Measurements from ENCODE around the gene RHBDL2. TPM values are rescaled to one million over a fixed set of nuclear protein-coding genes. Genes with fewer than 3 reads are reported as not detected.
"Not testable (repeated sequence)": the region's sequence is repeated elsewhere in the genome, so short reads cannot be mapped to it uniquely, and the experiment has no call there.

The RHBDL2 gene
- total RNA-seq, 1 donor from 2014 or later: not detected

DNA sequence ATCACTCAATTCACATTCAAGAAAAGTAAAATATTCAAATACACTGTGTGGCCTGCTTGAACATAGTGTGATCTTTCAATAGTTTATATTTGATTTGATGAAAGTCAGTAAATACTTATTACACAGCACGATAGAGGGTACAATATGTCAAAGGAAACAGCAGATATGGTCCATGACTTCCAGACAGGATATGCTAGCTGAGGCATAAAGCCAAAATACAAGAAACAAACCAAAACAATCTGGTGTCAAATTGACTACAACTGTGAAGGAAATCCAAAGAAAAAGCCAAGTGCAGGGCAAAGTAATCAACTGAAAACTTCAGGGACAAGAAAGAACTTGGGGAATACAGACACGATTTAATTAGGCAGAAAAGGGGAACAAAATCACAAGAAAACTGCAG lies 101.3 kb downstream of the RHBDL2 start:
- intact Hi-C loops (cut with DNase I): no loop called here
- H3K4me3 ChIP-seq: no peak overlapping the region
- H3K36me3 ChIP-seq: peaks cover 31 to 58% of the 10 kb centered on the region in 2 donors
- H3K4me1 ChIP-seq: no peaks in the 10 kb centered on the region
- TF ChIP-seq CTCF (IDR thresholded peaks at IDR 0.05): no peak
- H3K27me3 ChIP-seq: no peaks in the 10 kb centered on the region
- no peaks in the 10 kb centered on the region for H3K9me3 ChIP-seq
- H3K27ac ChIP-seq: no peak overlapping the region
- no peak for DNase-seq (ENCODE audit: low spot score in 2 of 2)

GRCh38 chr1:38839363-38839762 lies 102.3 kb downstream of the RHBDL2 start:
- H3K27ac ChIP-seq: no peak overlapping the region
- intact Hi-C loops (cut with DNase I): no loop called here
- H3K9me3 ChIP-seq: no peaks in the 10 kb centered on the region
- no peak overlapping the region for H3K4me3 ChIP-seq
- H3K4me1 ChIP-seq: no peaks in the 10 kb centered on the region
- no peak for DNase-seq (ENCODE audit: low spot score in 2 of 2)
- H3K36me3 ChIP-seq: peaks cover 28 to 50% of the 10 kb centered on the region in 2 donors
- H3K27me3 ChIP-seq: no peaks in the 10 kb centered on the region
- TF ChIP-seq CTCF (IDR thresholded peaks at IDR 0.05): no peak

GRCh38 chr1:38836316-38836715 lies 105.3 kb downstream of the RHBDL2 start:
- peaks cover 17 to 30% of the 10 kb centered on the region in 2 donors for H3K36me3 ChIP-seq
- H3K27ac ChIP-seq; DNase-seq (ENCODE audit: low spot score in 2 of 2); H3K27me3 ChIP-seq; H3K4me1 ChIP-seq; H3K9me3 ChIP-seq; intact Hi-C loops (cut with DNase I); H3K4me3 ChIP-seq: not testable (repeated sequence)

Other genes with a start within 250 kb of the RHBDL2 start
- 6.2 TPM for gene RRAGC, start 82.1 kb downstream of the RHBDL2 start, total RNA-seq
- gene MYCBP, start 68.5 kb downstream of the RHBDL2 start, total RNA-seq: 0.64 TPM
- gene GJA9, start 60.2 kb downstream of the RHBDL2 start, total RNA-seq: not detected
- gene AKIRIN1, start 49.4 kb upstream of the RHBDL2 start, total RNA-seq: 29.6 TPM
- 194 TPM for gene NDUFS5, start 84.5 kb upstream of the RHBDL2 start, total RNA-seq